ENCODE results near the gene ZNF747.

ZNF747 gene

DNA sequence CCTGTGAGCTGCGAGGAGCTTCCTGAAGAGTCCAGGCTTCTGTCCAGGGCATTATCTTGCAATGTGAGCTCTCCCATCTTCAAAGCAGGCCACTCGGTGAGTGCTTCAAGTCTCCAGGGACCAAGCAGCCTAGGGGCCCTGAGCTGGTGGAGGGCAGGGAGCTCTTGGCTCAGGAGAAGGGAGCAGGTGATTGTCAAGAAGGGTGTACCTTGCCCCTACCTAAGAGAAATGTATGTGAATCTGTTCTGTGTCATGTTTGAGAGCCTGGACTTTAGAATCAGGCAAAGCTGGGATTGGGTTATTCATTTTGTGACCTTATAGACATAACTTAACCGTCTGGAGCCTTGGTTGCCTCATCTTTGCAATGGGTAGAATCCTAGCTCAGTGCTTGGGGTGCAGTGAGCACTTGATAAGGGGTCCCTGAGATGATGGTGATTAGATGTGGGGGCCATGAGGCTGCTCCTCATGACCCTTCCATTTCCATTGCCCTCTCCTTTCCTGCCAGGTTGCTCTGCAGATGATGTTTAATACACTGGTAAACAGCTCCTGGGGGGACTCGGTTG is 24.2 kb downstream of the ZNF747 start:
- no peak for DNase-seq

DNA sequence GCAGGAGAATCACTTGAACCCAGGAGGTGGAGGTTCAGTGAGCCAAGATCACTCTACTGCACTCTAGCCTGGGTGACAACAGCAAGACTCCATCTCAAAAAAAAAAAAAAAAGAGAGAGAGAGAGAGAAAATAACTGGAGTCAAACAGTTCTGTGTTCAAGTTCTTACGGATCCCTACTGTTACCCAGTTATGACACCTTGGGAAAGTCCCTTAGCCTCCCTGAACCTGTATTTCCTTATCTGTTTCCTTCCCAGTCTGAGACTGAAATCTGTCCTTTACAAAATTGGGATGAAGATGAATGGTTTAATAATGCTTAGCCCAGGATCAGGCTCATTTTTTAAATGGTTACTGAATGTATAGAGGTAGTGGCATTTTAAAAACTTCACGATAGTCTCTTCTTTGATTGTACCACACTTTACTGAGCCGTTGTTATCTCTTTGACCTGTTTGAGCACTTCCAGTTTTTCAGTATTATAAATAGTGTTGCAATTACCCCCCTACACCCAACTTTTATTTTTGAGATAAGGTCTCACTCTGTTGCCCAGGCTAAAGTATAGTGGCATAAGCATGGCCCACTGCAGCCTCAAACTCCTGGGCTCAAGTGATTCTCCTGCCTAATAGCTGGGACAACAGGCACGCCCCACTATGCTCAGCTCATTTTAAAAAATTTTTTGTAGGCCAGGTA is 25.4 kb downstream of the ZNF747 start:
- DNase-seq: no peak

DNA sequence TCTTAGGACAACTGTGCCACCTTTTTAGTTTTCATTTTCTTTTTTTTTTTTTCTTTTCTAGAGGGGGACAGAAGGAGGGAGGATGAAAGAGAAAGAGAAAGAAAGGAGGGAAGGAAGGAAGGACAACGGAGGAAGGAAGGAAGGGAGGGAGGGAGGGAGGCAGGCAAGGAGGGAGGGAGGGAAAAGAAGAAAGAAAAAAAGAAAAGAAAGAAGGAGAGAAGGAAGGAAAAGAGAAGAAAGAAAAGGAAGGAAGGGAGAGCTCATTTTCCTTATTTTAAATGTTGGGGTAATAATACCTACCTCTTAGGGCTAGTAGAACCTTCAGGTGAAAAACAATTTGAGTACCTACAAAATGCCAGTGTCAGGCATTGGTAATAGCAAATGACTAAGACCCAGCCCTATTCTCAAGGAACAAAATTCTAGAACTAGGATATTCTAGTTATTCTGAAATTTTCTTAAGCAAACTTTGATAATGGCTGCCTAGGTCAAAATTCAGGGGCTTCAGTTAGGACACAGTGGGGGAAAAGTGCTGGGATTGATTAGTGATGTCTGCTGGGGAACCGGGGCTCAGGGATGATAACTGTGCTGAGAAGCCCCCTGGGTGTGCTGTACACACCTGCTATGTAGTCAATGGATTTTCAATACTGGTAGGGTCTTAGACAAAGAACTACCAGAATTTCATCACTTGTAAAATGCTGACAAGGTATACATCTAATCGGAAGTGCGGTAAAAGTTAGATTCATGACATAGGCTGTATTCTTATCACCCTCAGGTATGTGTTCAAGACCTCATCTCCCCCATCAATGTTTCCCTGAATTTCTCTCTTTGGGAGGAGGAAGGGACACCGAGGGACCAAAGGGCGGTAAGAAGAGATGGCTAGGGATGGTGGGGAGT is 31.0 kb downstream of the ZNF747 start:
- no peak for DNase-seq

DNA sequence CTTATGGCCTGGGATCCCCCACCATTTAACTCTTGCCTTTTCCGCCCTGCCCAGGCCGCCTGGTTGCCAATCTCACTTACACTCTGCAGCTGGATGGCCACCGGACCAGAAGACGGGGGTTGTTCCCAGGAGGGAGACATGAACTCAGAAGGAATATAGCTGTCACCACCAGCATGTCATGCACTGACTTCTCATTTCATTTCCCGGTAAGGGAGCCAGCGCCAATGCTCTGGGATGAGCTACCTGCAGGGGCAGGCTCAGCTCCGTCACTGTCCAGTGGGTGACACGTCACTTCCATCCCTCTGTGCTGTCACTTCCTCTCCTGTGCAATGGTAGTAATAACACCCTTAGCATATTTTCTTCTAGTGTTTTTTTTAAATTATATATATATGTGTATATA is 35.4 kb downstream of the ZNF747 start:
- no peak for DNase-seq

DNA sequence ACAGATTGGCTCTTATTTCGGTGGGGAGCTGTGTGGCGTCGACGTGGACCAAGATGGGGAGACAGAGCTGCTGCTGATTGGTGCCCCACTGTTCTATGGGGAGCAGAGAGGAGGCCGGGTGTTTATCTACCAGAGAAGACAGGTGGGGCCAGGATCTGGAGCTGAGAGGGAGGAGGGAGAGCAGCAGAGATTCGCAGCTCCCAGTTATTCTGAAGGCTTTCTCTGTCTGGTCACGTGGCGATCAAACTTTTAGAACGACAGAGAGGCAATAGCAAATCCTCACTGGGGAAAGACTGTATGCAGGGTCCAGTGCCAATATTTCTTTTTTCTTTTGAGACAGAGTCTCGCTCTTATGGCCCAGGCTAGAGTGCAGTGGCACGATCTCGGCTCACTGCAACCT is 39.9 kb downstream of the ZNF747 start:
- no peak for DNase-seq

DNA sequence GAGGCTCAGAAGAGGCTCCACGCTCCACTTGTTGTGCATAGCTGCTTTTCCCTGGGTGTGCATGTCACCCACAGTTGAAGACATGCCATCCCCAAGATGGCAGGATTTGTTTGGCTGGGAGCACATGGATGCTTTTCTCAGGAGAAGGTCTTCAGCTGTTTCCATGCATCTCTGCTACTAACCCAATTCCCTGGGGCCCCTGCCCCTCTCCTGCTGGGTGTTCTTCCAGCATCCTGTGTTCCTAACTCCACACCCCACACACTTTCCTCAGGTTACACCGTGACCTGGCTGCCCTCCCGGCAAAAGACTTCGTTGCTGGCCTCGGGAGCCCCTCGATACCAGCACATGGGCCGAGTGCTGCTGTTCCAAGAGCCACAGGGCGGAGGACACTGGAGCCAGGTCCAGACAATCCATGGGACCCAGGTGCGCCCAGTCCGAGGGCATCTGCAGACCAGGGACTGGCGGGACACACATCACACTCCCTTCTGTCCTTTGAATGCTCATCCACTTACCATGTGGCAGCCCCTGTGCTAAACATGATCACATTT is 40.6 kb downstream of the ZNF747 start:
- DNase-seq: no peak

DNA sequence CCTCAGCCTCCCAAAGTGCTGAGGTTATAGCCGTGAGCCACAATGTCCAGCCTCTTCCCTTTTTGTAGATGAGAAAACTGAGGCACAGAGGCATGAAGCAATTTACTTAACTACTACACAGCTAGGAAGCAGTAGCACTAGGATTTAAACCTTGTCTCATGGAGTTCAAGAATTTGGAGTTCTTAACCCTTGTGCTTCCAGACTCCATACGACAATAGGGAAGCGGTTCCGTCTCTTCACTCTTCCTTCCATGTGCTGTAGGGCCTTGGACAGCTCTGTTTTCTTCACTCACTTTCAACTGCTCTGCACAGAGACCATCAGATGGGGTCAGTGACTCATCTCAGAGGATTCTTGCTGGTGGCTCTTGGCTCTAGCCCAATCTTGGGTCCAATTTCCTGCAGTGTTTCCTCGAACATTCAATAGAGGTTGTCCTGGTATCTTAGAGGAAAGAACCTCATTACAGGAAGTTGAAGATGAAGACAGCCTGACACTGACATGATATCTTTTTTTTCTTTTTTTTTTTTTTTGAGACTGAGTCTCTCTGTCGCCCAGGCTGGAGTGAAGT is 42.8 kb downstream of the ZNF747 start:
- no peak for DNase-seq

DNA sequence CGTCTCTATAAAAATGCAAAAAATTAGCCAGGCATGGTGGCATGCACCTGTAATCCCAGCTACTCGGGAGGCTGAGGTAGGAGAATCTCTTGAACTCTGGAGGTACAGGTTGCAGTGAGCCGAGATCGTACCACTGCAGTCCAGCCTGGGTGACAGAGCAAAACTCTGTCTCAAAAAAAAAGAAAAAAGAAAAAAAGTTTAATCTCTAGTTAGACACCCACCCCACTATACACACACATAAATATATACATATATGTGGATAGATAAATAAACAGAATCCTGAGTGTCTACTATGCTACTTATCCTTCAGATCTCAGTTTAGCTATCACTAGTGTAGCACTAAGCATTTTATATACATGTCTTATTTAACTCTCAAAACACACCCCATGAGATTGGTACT is 43.4 kb downstream of the ZNF747 start:
- no peak for DNase-seq

DNA sequence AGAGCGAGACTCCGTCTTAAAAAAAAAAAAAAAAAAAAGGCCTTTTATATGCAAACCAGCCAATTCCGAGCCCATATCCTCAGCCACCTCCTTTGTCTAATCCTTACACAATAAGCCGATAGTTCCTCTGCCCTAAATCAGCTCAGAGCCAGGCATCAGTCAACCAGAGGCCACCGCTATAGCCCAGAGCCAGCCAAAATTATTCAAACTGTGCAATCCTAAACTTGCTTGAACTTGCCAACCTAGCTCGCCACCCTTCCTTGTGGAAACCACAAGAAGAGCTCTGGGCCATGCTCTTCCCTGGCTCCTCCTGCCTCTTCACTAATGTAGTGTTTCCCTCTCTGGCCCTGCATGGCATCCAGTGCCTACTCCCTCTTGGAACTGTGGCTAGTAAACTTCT is 44.4 kb downstream of the ZNF747 start:
- no peak for DNase-seq

DNA sequence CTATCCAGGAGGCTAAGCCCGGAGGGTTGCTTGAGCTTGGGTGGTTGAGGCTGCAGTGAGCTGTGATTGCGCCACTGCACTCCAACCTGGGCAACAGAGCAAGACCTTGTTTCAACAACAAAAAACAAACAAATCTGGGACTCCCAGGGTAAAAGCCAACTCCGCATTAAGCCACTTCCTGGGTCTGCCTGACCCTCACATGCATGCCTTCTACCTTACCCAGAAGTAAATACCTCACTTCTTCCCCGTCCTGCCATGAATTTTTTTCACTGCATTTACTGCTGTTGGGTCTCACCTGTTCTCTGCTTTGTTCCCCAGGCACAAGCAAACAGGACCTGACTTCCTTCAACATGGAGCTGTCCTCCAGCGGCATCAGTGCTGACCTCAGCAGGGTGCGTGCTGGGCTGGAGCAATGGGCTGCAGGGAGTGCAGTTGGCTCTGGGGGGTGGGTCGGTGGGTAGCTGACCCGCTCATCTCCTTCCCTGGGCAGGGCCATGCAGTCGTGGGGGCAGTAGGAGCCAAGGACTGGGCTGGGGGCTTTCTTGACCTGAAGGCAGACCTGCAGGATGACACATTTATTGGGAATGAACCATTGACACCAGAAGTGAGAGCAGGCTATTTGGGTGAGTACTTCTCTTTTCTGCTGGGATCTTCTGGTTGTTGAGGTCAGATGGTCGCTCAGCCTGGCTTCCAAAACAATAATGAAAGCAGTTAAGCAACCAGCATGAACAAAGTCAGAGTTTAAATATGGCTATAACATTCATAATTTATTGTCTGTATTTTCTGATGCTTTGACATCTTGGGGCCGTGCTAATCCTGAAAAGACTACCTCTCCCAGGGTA is 45.7 kb downstream of the ZNF747 start:
- no peak for DNase-seq

DNA sequence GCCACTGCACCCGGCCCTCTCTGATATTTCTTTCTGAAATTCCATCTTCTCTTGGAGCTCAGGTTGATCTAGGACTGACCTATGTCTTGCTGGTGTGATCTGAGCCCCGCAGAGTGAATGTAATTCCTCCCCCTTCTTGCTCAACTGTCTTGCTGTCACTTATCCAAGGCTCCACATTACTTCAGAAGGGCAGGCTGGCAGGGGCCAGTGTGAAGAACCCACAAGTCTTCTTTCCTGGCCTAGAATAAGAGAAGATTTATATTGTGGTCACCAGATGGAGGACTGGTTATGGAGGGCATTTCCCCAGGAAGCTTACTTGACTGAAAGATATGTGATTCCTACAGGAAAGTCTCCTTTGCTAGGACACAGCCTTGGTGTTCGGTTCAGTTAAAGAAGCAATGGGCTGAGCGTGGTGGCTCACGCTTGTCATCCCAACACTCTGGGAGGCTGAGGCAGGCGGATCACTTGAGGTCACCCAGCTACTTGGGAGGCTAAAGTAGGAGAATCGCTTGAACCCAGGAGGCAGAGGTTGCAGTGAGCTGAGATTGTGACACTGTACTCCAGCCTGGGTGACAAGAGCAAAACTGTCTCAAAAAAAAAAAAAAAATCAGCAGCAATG is 48.7 kb downstream of the ZNF747 start:
- DNase-seq: no peak

DNA sequence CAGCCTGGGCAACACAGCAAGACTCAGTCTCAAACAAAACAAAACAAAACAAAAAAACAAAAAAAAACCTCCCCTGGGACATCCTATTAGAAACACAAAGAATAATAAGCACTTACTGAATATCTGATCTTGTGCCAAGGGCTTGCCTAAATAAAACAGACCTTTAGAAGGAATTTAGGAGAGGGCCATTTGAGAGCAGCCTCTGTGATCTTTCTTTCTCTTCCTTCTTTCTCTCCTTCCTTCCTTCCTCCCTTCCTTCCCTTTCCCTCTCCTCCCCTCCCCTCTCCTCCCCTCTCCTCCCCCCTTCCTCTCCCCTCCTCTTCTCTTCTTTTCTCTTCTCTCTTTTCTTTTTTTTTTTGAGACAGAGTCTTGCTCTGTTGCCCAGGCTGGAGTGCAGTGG is 49.8 kb downstream of the ZNF747 start:
- DNase-seq: no peak

DNA sequence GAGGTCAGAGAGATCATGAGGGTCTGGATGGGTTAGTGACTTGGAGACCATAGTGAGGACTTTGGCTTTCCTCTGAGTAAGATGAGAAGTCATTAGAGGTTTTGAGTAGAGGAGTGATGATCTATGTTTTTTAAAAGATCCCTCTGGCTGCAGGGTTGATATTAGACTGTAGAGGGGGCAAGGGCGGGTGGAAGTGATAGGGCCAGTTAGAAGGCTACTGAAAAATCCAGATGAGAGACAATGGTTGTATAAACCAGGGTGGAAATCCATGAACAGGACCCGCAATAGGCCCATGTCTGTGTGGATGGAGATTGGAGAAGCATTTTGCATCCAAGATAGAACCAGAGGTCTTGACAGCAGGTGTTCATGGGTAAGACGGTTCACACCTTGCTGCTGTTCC is 52.3 kb downstream of the ZNF747 start:
- no peak for DNase-seq

DNA sequence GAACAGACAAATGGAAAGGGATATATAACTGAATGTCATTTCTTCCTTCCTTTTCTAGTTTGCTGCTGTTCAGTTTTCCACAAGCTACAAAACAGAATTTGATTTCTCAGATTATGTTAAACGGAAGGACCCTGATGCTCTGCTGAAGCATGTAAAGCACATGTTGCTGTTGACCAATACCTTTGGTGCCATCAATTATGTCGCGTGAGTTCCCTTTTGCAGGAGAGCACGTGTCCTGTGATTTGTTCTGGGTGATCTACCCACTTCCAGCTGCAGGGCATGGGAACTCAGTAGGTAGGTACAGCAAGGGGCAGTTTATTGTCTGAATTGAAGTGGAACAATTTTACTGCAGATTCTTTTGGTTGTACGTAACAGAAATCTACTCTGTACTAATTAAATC is 53.3 kb downstream of the ZNF747 start:
- DNase-seq: no peak

All from NCI-H1417 treated with DMSO at 0.1 percent for 48 hours (cell line).